ENCODE results near the gene NRXN3. TPM values are rescaled to one million over a fixed set of nuclear protein-coding genes. Genes with fewer than 3 reads are reported as not detected.
A peak's percentile ranks its signal among the peaks of the same experiment; 100 is the strongest.
"Not testable (repeated sequence)": the region's sequence is repeated elsewhere in the genome, so short reads cannot be mapped to it uniquely, and the experiment has no call there.

Gene NRXN3
- total and polyA plus RNA-seq, 5 donors from 2014 or later = not detected

DNA sequence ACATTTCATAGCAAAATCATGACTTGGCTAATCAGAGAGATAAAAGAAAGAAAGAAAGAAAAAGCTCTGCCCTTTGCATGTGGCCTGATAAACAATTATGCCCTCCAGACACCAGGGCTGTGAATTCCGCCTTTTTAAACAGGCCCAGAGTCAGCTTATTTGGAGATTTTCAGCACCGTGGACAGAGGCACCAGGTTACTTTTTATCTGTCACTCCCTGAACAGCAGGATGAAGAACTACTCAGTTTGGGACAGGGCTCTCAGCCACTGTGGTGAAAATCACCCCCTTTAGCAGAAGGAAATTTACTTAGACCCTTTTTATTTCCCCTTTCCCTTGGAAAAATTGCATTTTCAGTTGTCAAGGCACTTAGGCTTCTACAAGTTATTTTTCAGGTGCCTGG, 359.9 kb downstream of the NRXN3 start:
- H3K9me3 Mint-ChIP-seq = peaks cover 0 to 21% (median 4%) of the 10 kb centered on the region in 7 donors
- H3K4me1 Mint-ChIP-seq = no peaks in the 10 kb centered on the region
- no peak overlapping the region for H3K4me3 Mint-ChIP-seq
- Histone ChIP-seq H3K4me3 (ENCODE audit: low read depth, low read length) (no peak overlapping the region), H3K27me3 (ENCODE audit: control insufficient read depth, insufficient read depth, low read length) (no peaks in the 10 kb centered on the region), H3K4me1 (ENCODE audit: control insufficient read depth, insufficient read depth, low read length, poor library complexity, severe bottlenecking) (no peaks in the 10 kb centered on the region), H3K9me3 (ENCODE audit: control insufficient read depth in 2 of 2, low read length in 2 of 2) (no peaks in the 10 kb centered on the region), H3K27ac (ENCODE audit: insufficient read depth, low read length, poor library complexity, severe bottlenecking) (no peak overlapping the region), H3K36me3 (ENCODE audit: control insufficient read depth, insufficient read depth, low read length) (no peaks in the 10 kb centered on the region)
- no peak overlapping the region for H3K27ac Mint-ChIP-seq
- ATAC-seq (ENCODE audit: low read depth in 2 of 2) (no peak), DNase-seq (peak in 1 of 3 donors; percentile 7)
- H3K36me3 Mint-ChIP-seq = no peaks in the 10 kb centered on the region
- no peaks in the 10 kb centered on the region for H3K27me3 Mint-ChIP-seq

DNA sequence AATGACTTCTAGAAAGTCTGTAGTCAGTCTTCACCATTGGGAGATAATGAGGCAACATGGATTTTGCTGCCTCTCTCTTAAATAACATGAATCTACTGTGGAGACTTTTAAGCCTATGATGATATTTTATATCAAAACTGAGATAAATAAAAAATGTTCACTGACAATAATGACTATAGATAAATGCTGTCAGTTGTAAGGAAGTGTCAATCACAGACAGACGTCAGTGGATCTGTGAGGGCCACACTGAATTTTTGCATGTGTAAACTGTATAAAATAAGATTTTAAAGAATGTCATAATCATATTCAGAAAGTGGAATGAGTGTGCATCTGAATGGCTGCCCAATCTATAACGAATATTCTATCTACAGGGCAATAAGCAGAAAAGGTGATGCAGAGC, 364.0 kb downstream of the NRXN3 start:
- no peak for ATAC-seq (ENCODE audit: low read depth in 2 of 2)
- Mint-ChIP-seq H3K9me3 (peaks cover 0 to 17% (median 6%) of the 10 kb centered on the region in 7 donors), H3K36me3 (no peaks in the 10 kb centered on the region)

DNA sequence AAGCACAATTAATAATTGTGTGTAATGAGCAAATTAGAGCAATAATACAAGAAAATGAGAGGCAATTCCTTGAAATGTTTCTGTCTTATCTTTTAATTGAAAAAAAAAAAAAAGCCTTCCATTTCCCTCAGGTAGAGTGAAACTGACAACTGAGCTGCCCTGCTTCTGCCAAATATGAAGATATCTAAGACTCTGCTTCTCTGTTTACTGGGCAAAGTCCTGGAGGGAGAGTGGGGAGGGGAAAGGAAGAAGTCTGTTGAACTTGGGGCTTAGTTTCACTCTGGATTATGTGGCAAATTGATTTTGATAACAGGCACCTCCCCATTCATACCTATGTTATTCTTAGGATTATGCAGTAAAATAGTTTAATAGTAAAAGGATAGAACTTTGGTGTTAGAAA, 364.9 kb downstream of the NRXN3 start:
- Histone ChIP-seq H3K27ac (ENCODE audit: insufficient read depth, low read length, poor library complexity, severe bottlenecking) (no peak overlapping the region), H3K4me3 (ENCODE audit: low read depth, low read length) (no peak overlapping the region), H3K36me3 (ENCODE audit: control insufficient read depth, insufficient read depth, low read length) (no peaks in the 10 kb centered on the region), H3K27me3 (ENCODE audit: control insufficient read depth, insufficient read depth, low read length) (no peaks in the 10 kb centered on the region), H3K9me3 (ENCODE audit: control insufficient read depth in 2 of 2, low read length in 2 of 2) (no peaks in the 10 kb centered on the region), H3K4me1 (ENCODE audit: control insufficient read depth, insufficient read depth, low read length, poor library complexity, severe bottlenecking) (no peaks in the 10 kb centered on the region)
- H3K27me3 Mint-ChIP-seq = no peaks in the 10 kb centered on the region
- no peak overlapping the region for H3K27ac Mint-ChIP-seq
- no peak overlapping the region for H3K4me3 Mint-ChIP-seq
- ATAC-seq (ENCODE audit: low read depth in 2 of 2) (no peak), DNase-seq (no peak)
- H3K9me3 Mint-ChIP-seq = peaks cover 1 to 17% (median 8%) of the 10 kb centered on the region in 7 donors
- H3K36me3 Mint-ChIP-seq = no peaks in the 10 kb centered on the region
- no peaks in the 10 kb centered on the region for H3K4me1 Mint-ChIP-seq

More for the DNA sequence above, 364.0 kb downstream of the NRXN3 start:
- no peaks in the 10 kb centered on the region for H3K36me3 ChIP-seq (ENCODE audit: control insufficient read depth, insufficient read depth, low read length)
- Mint-ChIP-seq H3K4me3 (no peak overlapping the region), H3K4me1 (no peaks in the 10 kb centered on the region), H3K27ac (no peak overlapping the region), H3K27me3 (no peaks in the 10 kb centered on the region)
- H3K4me1 ChIP-seq (ENCODE audit: control insufficient read depth, insufficient read depth, low read length, poor library complexity, severe bottlenecking) = no peaks in the 10 kb centered on the region
- H3K27ac ChIP-seq (ENCODE audit: insufficient read depth, low read length, poor library complexity, severe bottlenecking) = no peak overlapping the region
- H3K9me3 ChIP-seq (ENCODE audit: control insufficient read depth in 2 of 2, low read length in 2 of 2) = no peaks in the 10 kb centered on the region
- no peak for DNase-seq
- no peaks in the 10 kb centered on the region for H3K27me3 ChIP-seq (ENCODE audit: control insufficient read depth, insufficient read depth, low read length)
- no peak overlapping the region for H3K4me3 ChIP-seq (ENCODE audit: low read depth, low read length)

DNA sequence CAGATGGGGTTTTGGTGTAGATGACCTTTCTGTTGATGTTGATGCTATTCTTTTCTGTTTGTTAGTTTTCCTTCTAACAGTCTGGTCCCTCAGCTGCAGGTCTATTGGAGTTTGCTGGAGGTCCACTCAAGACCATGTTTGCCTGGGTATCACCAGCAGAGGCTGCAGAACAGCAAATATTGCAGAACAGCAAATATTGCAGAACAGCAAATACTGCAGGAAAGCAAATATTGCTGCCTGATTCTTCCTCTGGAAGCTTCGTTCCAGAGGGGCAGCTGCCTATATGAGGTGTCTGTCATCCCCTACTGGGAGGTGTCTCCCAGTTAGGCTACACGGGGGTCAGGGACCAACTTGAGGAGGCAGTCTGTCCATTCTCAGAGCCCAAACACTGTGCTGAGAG, 371.6 kb downstream of the NRXN3 start:
- H3K4me3 ChIP-seq (ENCODE audit: low read depth, low read length); H3K27me3 Mint-ChIP-seq; DNase-seq; H3K27me3 ChIP-seq (ENCODE audit: control insufficient read depth, insufficient read depth, low read length); H3K27ac Mint-ChIP-seq; H3K4me1 Mint-ChIP-seq; H3K27ac ChIP-seq (ENCODE audit: insufficient read depth, low read length, poor library complexity, severe bottlenecking); H3K36me3 Mint-ChIP-seq; ATAC-seq (ENCODE audit: low read depth in 2 of 2); H3K9me3 ChIP-seq (ENCODE audit: control insufficient read depth in 2 of 2, low read length in 2 of 2); H3K4me1 ChIP-seq (ENCODE audit: control insufficient read depth, insufficient read depth, low read length, poor library complexity, severe bottlenecking); H3K4me3 Mint-ChIP-seq; H3K36me3 ChIP-seq (ENCODE audit: control insufficient read depth, insufficient read depth, low read length): not testable (repeated sequence)
- peaks cover 0 to 15% (median 7%) of the 10 kb centered on the region in 7 donors for H3K9me3 Mint-ChIP-seq

DNA sequence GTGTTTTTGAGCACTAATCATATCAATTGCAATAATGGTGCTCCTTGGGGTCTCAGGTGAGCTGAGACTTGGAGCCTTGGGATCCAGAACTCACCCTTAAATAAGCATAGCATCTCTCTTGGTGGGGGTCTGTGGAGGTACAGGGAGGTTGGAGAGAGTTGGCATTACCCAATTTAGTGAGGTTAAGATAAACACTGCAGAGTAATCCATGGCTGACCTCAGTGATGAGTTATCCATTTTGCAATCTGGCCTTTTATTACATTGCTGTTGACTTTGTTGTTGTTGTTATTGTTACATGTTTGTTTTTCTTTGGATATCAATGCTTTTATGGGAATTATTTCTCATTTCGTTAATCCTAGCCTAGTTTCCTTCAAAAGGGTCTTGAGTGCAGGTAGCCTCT, 373.3 kb downstream of the NRXN3 start:
- Mint-ChIP-seq H3K27me3 (no peaks in the 10 kb centered on the region), H3K36me3 (no peaks in the 10 kb centered on the region), H3K27ac (no peak overlapping the region), H3K9me3 (peaks cover 0 to 15% (median 7%) of the 10 kb centered on the region in 7 donors), H3K4me1 (no peaks in the 10 kb centered on the region), H3K4me3 (no peak overlapping the region)
- Histone ChIP-seq H3K36me3 (ENCODE audit: control insufficient read depth, insufficient read depth, low read length) (no peaks in the 10 kb centered on the region), H3K27me3 (ENCODE audit: control insufficient read depth, insufficient read depth, low read length) (no peaks in the 10 kb centered on the region), H3K27ac (ENCODE audit: insufficient read depth, low read length, poor library complexity, severe bottlenecking) (no peak overlapping the region), H3K4me1 (ENCODE audit: control insufficient read depth, insufficient read depth, low read length, poor library complexity, severe bottlenecking) (no peaks in the 10 kb centered on the region), H3K9me3 (ENCODE audit: control insufficient read depth in 2 of 2, low read length in 2 of 2) (no peaks in the 10 kb centered on the region), H3K4me3 (ENCODE audit: low read depth, low read length) (no peak overlapping the region)
- ATAC-seq (ENCODE audit: low read depth in 2 of 2) (no peak), DNase-seq (no peak)

DNA sequence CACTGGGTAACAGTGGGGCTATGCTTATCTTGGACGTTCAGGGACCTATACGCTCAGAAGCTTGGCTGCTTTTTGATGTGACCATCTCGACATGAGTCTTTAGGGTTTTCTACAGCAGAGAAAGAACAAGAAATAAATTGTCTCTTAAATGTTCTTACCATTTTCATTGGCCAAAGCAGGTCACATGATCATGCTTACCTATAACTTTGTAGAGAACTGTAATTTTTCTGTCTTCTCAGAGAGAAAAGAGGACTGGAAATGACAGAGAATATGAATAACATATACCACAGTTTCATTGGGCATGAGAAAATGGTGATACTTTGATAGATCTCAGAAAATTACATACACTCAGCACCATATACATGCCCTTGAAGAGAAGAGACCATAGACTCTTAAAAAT, 390.9 kb downstream of the NRXN3 start:
- no peak overlapping the region for H3K4me3 ChIP-seq (ENCODE audit: low read depth, low read length)
- no peaks in the 10 kb centered on the region for H3K36me3 ChIP-seq (ENCODE audit: control insufficient read depth, insufficient read depth, low read length)
- ATAC-seq (ENCODE audit: low read depth in 2 of 2) (no peak), DNase-seq (no peak)
- no peaks in the 10 kb centered on the region for H3K9me3 ChIP-seq (ENCODE audit: control insufficient read depth in 2 of 2, low read length in 2 of 2)
- peaks cover 0 to 2% (median 0%) of the 10 kb centered on the region in 7 donors for H3K9me3 Mint-ChIP-seq
- no peaks in the 10 kb centered on the region for H3K27me3 ChIP-seq (ENCODE audit: control insufficient read depth, insufficient read depth, low read length)
- no peaks in the 10 kb centered on the region for H3K36me3 Mint-ChIP-seq
- H3K27ac ChIP-seq (ENCODE audit: insufficient read depth, low read length, poor library complexity, severe bottlenecking) = no peak overlapping the region
- H3K27ac Mint-ChIP-seq = no peak overlapping the region
- peaks cover 0 to 3% (median 0%) of the 10 kb centered on the region in 4 donors for H3K4me1 Mint-ChIP-seq
- H3K27me3 Mint-ChIP-seq = no peaks in the 10 kb centered on the region
- H3K4me3 Mint-ChIP-seq = no peak overlapping the region
- no peaks in the 10 kb centered on the region for H3K4me1 ChIP-seq (ENCODE audit: control insufficient read depth, insufficient read depth, low read length, poor library complexity, severe bottlenecking)

DNA sequence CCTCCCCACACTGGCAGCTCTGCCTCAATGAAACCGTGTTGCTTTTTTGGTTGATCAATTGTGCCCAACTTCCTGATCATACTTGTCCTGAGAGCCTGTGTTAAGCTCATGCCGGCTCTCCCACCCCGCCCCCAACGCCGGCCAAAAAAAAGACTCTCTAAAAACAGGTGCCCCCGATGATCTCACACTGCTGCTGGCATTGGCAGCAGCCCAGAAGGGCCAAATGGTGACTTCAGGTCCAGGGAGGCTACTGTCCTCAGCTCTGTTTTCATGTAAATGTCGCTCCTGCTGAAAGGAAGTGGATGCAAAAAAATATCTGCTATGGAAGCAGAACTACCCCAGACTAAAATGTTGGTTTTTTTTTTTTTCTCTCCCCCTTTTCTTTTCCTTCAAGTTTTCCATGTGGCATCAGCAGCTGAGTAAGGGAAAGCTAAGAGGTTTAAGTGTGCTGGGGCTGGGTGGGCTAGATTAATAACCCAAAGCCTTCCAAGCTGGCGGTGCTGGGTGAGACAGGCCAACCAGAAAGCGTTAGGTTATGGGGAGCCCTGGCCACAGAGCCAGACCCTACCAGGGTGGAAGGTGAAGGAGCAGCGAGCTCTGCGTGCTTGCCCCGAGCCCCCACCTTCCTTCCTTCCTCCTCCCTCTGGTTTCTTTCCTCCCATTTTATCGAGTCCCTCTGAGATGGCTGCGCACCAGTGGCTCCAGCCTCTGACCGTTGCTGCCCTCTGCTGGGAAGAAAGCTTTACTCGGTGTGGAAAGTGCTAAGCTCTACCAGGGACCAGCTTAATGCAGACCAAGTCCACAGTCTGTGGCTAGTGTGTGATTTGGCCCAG, 396.1 kb downstream of the NRXN3 start:
- Mint-ChIP-seq H3K27ac (no peak overlapping the region), H3K36me3 (no peaks in the 10 kb centered on the region), H3K4me1 (peaks cover 0 to 7% (median 1%) of the 10 kb centered on the region in 4 donors), H3K9me3 (peaks cover 0 to 4% (median 0%) of the 10 kb centered on the region in 7 donors), H3K4me3 (peak overlapping the region in 1 of 4 donors; percentile 24), H3K27me3 (no peaks in the 10 kb centered on the region)
- no peaks in the 10 kb centered on the region for H3K9me3 ChIP-seq (ENCODE audit: control insufficient read depth in 2 of 2, low read length in 2 of 2)
- ATAC-seq (ENCODE audit: low read depth in 2 of 2) = peak; percentile 34 to 55
- H3K27me3 ChIP-seq (ENCODE audit: control insufficient read depth, insufficient read depth, low read length) = no peaks in the 10 kb centered on the region
- no peaks in the 10 kb centered on the region for H3K4me1 ChIP-seq (ENCODE audit: control insufficient read depth, insufficient read depth, low read length, poor library complexity, severe bottlenecking)
- no peaks in the 10 kb centered on the region for H3K36me3 ChIP-seq (ENCODE audit: control insufficient read depth, insufficient read depth, low read length)
- H3K27ac ChIP-seq (ENCODE audit: insufficient read depth, low read length, poor library complexity, severe bottlenecking) = no peak overlapping the region
- no peak overlapping the region for H3K4me3 ChIP-seq (ENCODE audit: low read depth, low read length)
- DNase-seq = peak in 2 of 3 donors; percentile 9 to 47

DNA sequence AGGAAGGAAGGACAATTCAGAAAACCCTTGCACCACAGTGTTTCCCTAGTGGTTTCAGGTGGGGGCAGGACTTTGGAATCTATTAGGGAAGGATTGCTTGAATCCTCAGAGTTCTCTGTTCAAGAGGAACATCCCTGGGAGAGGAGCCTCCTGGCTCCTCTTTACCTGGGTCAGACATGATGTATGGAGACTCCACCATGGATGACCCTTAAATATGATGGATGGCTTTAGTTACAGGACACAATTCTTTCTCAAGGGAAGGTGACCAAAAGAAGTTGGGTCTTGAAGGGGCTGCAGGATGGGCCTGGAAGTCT, 396.6 kb downstream of the NRXN3 start:
- no peaks in the 10 kb centered on the region for H3K36me3 ChIP-seq (ENCODE audit: control insufficient read depth, insufficient read depth, low read length)
- no peak overlapping the region for H3K27ac ChIP-seq (ENCODE audit: insufficient read depth, low read length, poor library complexity, severe bottlenecking)
- no peaks in the 10 kb centered on the region for H3K36me3 Mint-ChIP-seq
- no peak overlapping the region for H3K4me3 ChIP-seq (ENCODE audit: low read depth, low read length)
- ATAC-seq (ENCODE audit: low read depth in 2 of 2) (no peak), DNase-seq (no peak)
- peaks cover 0 to 4% (median 0%) of the 10 kb centered on the region in 7 donors for H3K9me3 Mint-ChIP-seq
- H3K27me3 Mint-ChIP-seq = no peaks in the 10 kb centered on the region
- peaks cover 0 to 7% (median 1%) of the 10 kb centered on the region in 4 donors for H3K4me1 Mint-ChIP-seq
- H3K27ac Mint-ChIP-seq = no peak overlapping the region
- H3K27me3 ChIP-seq (ENCODE audit: control insufficient read depth, insufficient read depth, low read length) = no peaks in the 10 kb centered on the region
- no peaks in the 10 kb centered on the region for H3K4me1 ChIP-seq (ENCODE audit: control insufficient read depth, insufficient read depth, low read length, poor library complexity, severe bottlenecking)
- no peaks in the 10 kb centered on the region for H3K9me3 ChIP-seq (ENCODE audit: control insufficient read depth in 2 of 2, low read length in 2 of 2)
- no peak overlapping the region for H3K4me3 Mint-ChIP-seq

All from CD4-positive, CD25-positive, alpha-beta regulatory T cell (primary cell).